ENCODE results near the gene ST6GALNAC3. TPM values are rescaled to one million over a fixed set of nuclear protein-coding genes. Genes with fewer than 3 reads are reported as not detected.
"Not testable (repeated sequence)": the region's sequence is repeated elsewhere in the genome, so short reads cannot be mapped to it uniquely, and the experiment has no call there.

Gene ST6GALNAC3
- total RNA-seq, 1 donor from 2014 or later, result 7.3 TPM

GRCh38 chr1:76048926-76049325 is 25.6 kb upstream of the ST6GALNAC3 start:
- no peak for DNase-seq (ENCODE audit: extremely low spot score, unreplicated experiment)
- H3K27me3 Mint-ChIP-seq (ENCODE audit: unreplicated experiment), result peaks cover 18% of the 10 kb centered on the region

GRCh38 chr1:76049498-76049897 is 25.0 kb upstream of the ST6GALNAC3 start:
- DNase-seq (ENCODE audit: extremely low spot score, unreplicated experiment), result no peak
- H3K27me3 Mint-ChIP-seq (ENCODE audit: unreplicated experiment), result peaks cover 18% of the 10 kb centered on the region
- H3K27ac Mint-ChIP-seq (ENCODE audit: unreplicated experiment), result no peak overlapping the region
- H3K4me3 Mint-ChIP-seq (ENCODE audit: unreplicated experiment), result no peak overlapping the region
- H3K36me3 Mint-ChIP-seq (ENCODE audit: unreplicated experiment), result no peaks in the 10 kb centered on the region
- peaks cover 7% of the 10 kb centered on the region for H3K4me1 Mint-ChIP-seq (ENCODE audit: unreplicated experiment)
- TF ChIP-seq, protein P1, sequence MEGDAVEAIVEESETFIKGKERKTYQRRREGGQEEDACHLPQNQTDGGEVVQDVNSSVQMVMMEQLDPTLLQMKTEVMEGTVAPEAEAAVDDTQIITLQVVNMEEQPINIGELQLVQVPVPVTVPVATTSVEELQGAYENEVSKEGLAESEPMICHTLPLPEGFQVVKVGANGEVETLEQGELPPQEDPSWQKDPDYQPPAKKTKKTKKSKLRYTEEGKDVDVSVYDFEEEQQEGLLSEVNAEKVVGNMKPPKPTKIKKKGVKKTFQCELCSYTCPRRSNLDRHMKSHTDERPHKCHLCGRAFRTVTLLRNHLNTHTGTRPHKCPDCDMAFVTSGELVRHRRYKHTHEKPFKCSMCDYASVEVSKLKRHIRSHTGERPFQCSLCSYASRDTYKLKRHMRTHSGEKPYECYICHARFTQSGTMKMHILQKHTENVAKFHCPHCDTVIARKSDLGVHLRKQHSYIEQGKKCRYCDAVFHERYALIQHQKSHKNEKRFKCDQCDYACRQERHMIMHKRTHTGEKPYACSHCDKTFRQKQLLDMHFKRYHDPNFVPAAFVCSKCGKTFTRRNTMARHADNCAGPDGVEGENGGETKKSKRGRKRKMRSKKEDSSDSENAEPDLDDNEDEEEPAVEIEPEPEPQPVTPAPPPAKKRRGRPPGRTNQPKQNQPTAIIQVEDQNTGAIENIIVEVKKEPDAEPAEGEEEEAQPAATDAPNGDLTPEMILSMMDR (IDR thresholded peaks at IDR 0.05), result no peak
- H3K9me3 Mint-ChIP-seq (ENCODE audit: unreplicated experiment), result no peaks in the 10 kb centered on the region

More at GRCh38 chr1:76048926-76049325, 25.6 kb upstream of the ST6GALNAC3 start:
- no peaks in the 10 kb centered on the region for H3K36me3 Mint-ChIP-seq (ENCODE audit: unreplicated experiment)
- no peak overlapping the region for H3K4me3 Mint-ChIP-seq (ENCODE audit: unreplicated experiment)
- H3K9me3 Mint-ChIP-seq (ENCODE audit: unreplicated experiment), result no peaks in the 10 kb centered on the region
- TF ChIP-seq, protein P1 (IDR thresholded peaks at IDR 0.05), result no peak
- H3K27ac Mint-ChIP-seq (ENCODE audit: unreplicated experiment), result no peak overlapping the region
- H3K4me1 Mint-ChIP-seq (ENCODE audit: unreplicated experiment), result peaks cover 7% of the 10 kb centered on the region

DNA sequence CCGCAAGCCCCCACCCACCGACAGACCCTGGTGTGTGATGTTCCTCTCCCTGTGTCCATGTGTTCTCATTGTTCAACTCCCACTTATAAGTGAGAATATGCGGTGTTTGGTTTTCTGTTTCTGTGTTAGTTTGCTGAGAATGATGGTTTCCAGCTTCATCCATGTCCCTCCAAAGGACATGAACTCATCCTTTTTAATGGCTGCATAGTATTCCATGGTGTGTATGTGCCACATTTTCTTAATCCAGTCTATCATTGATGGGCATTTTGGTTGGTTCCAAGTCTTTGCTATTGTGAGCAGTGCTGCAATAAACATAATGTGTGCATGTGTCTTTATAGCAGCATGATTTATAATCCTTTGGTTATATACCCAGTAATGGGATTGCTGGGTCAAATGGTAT is 24.5 kb upstream of the ST6GALNAC3 start:
- H3K36me3 Mint-ChIP-seq (ENCODE audit: unreplicated experiment); DNase-seq (ENCODE audit: extremely low spot score, unreplicated experiment); H3K9me3 Mint-ChIP-seq (ENCODE audit: unreplicated experiment); H3K4me3 Mint-ChIP-seq (ENCODE audit: unreplicated experiment); H3K27ac Mint-ChIP-seq (ENCODE audit: unreplicated experiment); H3K4me1 Mint-ChIP-seq (ENCODE audit: unreplicated experiment): not testable (repeated sequence)
- peaks cover 18% of the 10 kb centered on the region for H3K27me3 Mint-ChIP-seq (ENCODE audit: unreplicated experiment)

DNA sequence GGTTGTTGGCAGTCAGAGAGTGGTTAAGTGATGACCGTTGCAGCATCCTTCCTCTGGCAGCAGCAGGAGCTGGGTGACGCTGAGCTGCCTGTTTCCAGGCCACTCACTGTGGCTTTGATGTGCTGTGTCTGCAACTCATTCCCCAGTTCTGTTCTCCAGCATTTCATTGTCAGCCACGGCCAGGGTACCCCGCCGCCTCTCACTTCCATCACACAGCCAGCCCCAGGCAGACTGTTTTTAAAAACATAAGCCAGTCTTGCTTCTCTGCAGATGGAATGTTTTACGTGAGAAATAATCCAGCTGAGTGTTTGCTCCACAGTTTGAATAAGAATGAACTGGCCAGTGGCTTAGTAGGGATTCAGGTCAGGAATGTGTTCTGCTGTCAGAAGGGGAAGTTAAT is 21.5 kb upstream of the ST6GALNAC3 start:
- Mint-ChIP-seq H3K4me3 (ENCODE audit: unreplicated experiment) (no peak overlapping the region), H3K27ac (ENCODE audit: unreplicated experiment) (no peak overlapping the region), H3K4me1 (ENCODE audit: unreplicated experiment) (peaks cover 7% of the 10 kb centered on the region), H3K36me3 (ENCODE audit: unreplicated experiment) (no peaks in the 10 kb centered on the region), H3K9me3 (ENCODE audit: unreplicated experiment) (no peaks in the 10 kb centered on the region), H3K27me3 (ENCODE audit: unreplicated experiment) (peaks cover 7% of the 10 kb centered on the region)
- TF ChIP-seq, protein P1 (IDR thresholded peaks at IDR 0.05), result no peak
- DNase-seq (ENCODE audit: extremely low spot score, unreplicated experiment), result no peak

- TF ChIP-seq, protein P1 (IDR thresholded peaks at IDR 0.05), result no peak
- no peaks in the 10 kb centered on the region for H3K9me3 Mint-ChIP-seq (ENCODE audit: unreplicated experiment)
- no peak overlapping the region for H3K27ac Mint-ChIP-seq (ENCODE audit: unreplicated experiment)
- DNase-seq (ENCODE audit: extremely low spot score, unreplicated experiment), result no peak
- H3K36me3 Mint-ChIP-seq (ENCODE audit: unreplicated experiment), result no peaks in the 10 kb centered on the region
- H3K4me1 Mint-ChIP-seq (ENCODE audit: unreplicated experiment), result peaks cover 7% of the 10 kb centered on the region
- peaks cover 2% of the 10 kb centered on the region for H3K27me3 Mint-ChIP-seq (ENCODE audit: unreplicated experiment)
- H3K4me3 Mint-ChIP-seq (ENCODE audit: unreplicated experiment), result no peak overlapping the region
Observed at GRCh38 chr1:76054359-76054758, 20.2 kb upstream of the ST6GALNAC3 start.

DNA sequence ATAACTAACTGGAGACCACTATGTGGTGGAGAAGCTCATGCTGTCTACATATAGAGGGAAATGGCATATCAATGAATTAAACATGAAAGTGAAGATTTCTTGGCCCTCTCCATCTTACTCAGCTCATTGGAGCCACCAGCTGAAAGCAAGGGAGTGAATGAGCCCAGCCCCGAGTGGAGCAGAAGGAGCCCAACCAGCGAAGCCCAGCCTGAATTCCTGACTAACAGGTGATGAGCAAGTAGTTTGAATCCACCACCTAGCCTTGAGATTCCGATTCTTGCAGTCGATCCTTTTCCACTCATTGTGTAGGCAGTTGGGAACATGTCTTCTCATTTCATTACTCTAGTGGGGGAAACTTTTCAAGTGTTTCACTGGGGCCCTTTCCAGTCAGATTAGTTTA is 18.6 kb upstream of the ST6GALNAC3 start:
- Mint-ChIP-seq H3K4me1 (ENCODE audit: unreplicated experiment) (peaks cover 7% of the 10 kb centered on the region), H3K4me3 (ENCODE audit: unreplicated experiment) (no peak overlapping the region), H3K9me3 (ENCODE audit: unreplicated experiment) (no peaks in the 10 kb centered on the region), H3K36me3 (ENCODE audit: unreplicated experiment) (no peaks in the 10 kb centered on the region), H3K27me3 (ENCODE audit: unreplicated experiment) (no peaks in the 10 kb centered on the region), H3K27ac (ENCODE audit: unreplicated experiment) (no peak overlapping the region)
- DNase-seq (ENCODE audit: extremely low spot score, unreplicated experiment), result no peak
- TF ChIP-seq, protein P1 (IDR thresholded peaks at IDR 0.05), result no peak
